Measurements from ENCODE around the gene CBLB.

The CBLB gene

GRCh38 chr3:105653868-105654267 lies 214.9 kb downstream of the CBLB start:
- FAIRE-seq, result no peak
- no peak for DNase-seq (ENCODE audit: insufficient read length, low spot score)

- FAIRE-seq, result no peak
These were observed 215.6 kb downstream of the CBLB start for GRCh38 chr3:105653166-105653565.

GRCh38 chr3:105649480-105649879 lies 219.3 kb downstream of the CBLB start:
- FAIRE-seq, result no peak

More at GRCh38 chr3:105653166-105653565, 215.6 kb downstream of the CBLB start:
- DNase-seq (ENCODE audit: insufficient read length, low spot score), result no peak

GRCh38 chr3:105647047-105647446 lies 221.8 kb downstream of the CBLB start:
- no peak for DNase-seq (ENCODE audit: insufficient read length, low spot score)
- FAIRE-seq, result no peak

More at GRCh38 chr3:105649480-105649879, 219.3 kb downstream of the CBLB start:
- DNase-seq (ENCODE audit: insufficient read length, low spot score), result no peak

GRCh38 chr3:105639131-105639530 lies 229.7 kb downstream of the CBLB start:
- FAIRE-seq (no peak), DNase-seq (ENCODE audit: insufficient read length, low spot score) (no peak)

GRCh38 chr3:105634708-105635107 lies 234.1 kb downstream of the CBLB start:
- no peak for FAIRE-seq

GRCh38 chr3:105629718-105630117 lies 239.1 kb downstream of the CBLB start:
- no peak for FAIRE-seq
- no peak for DNase-seq (ENCODE audit: insufficient read length, low spot score)

More at GRCh38 chr3:105634708-105635107, 234.1 kb downstream of the CBLB start:
- no peak for DNase-seq (ENCODE audit: insufficient read length, low spot score)

- DNase-seq (ENCODE audit: insufficient read length, low spot score) (no peak), FAIRE-seq (no peak)
These were observed 242.1 kb downstream of the CBLB start for GRCh38 chr3:105626739-105627138.

- FAIRE-seq, result no peak
- no peak for DNase-seq (ENCODE audit: insufficient read length, low spot score)
These were observed 246.6 kb downstream of the CBLB start for GRCh38 chr3:105622169-105622568.

GRCh38 chr3:105620236-105620635 lies 248.6 kb downstream of the CBLB start:
- no peak for FAIRE-seq
- no peak for DNase-seq (ENCODE audit: insufficient read length, low spot score)

- DNase-seq (ENCODE audit: insufficient read length, low spot score) (no peak), FAIRE-seq (no peak)
These were observed 249.2 kb downstream of the CBLB start for GRCh38 chr3:105619651-105620050.

- DNase-seq (ENCODE audit: insufficient read length, low spot score) (no peak), FAIRE-seq (no peak)
These were observed 250.3 kb downstream of the CBLB start for GRCh38 chr3:105618556-105618955.

GRCh38 chr3:105616374-105617121 lies 252.3 kb downstream of the CBLB start:
- DNase-seq (ENCODE audit: insufficient read length, low spot score), result no peak
- FAIRE-seq, result no peak

- no peak for FAIRE-seq
These were observed 253.0 kb downstream of the CBLB start for GRCh38 chr3:105615814-105616213.

GRCh38 chr3:105614288-105615030 lies 254.4 kb downstream of the CBLB start:
- DNase-seq (ENCODE audit: insufficient read length, low spot score) (no peak), FAIRE-seq (no peak)

More at GRCh38 chr3:105615814-105616213, 253.0 kb downstream of the CBLB start:
- DNase-seq (ENCODE audit: insufficient read length, low spot score), result no peak

- FAIRE-seq (no peak), DNase-seq (ENCODE audit: insufficient read length, low spot score) (no peak)
These were observed 255.7 kb downstream of the CBLB start for GRCh38 chr3:105613120-105613519.

GRCh38 chr3:105611304-105612192 lies 257.3 kb downstream of the CBLB start:
- no peak for DNase-seq (ENCODE audit: insufficient read length, low spot score)
- FAIRE-seq, result no peak

GRCh38 chr3:105610473-105610872 lies 258.3 kb downstream of the CBLB start:
- no peak for DNase-seq (ENCODE audit: insufficient read length, low spot score)
- FAIRE-seq, result no peak

GRCh38 chr3:105608623-105609022 lies 260.2 kb downstream of the CBLB start:
- no peak for DNase-seq (ENCODE audit: insufficient read length, low spot score)

GRCh38 chr3:105606016-105606415 lies 262.8 kb downstream of the CBLB start:
- FAIRE-seq (no peak), DNase-seq (ENCODE audit: insufficient read length, low spot score) (no peak)

More at GRCh38 chr3:105608623-105609022, 260.2 kb downstream of the CBLB start:
- no peak for FAIRE-seq

Data from GM19239 (cell line).